ENCODE measurements around the gene REG1A.

The REG1A gene

DNA sequence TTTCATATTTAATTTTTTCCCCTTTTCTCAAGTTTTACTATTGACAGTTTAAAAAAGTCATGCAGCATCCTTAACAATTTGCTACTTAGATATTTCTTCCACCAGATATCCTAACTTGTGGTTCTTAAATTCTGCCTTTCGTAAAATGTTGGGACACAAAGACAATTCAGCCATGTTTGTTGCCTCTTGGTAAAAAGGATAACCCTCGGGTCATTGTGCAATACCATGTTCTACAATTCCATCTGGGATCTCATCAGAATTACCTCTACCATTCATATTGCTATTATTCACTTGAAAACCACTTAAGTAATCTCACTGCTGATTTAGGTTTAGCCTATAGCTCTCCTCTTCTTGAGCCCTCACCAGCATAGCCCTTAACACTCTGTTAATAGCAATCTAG, 19.3 kb upstream of the REG1A start:
- TF ChIP-seq TCF12 (IDR thresholded peaks at IDR 0.05; ENCODE audit: low read depth) (no peak), CREB1 (IDR thresholded peaks at IDR 0.05; ENCODE audit: low read depth) (no peak), CEBPB (IDR thresholded peaks at IDR 0.05) (no peak), MAX (IDR thresholded peaks at IDR 0.05) (no peak), EP300 (IDR thresholded peaks at IDR 0.05; ENCODE audit: borderline replicate concordance) (no peak), RAD21 (IDR thresholded peaks at IDR 0.05; ENCODE audit: low read depth) (no peak), NFIC (IDR thresholded peaks at IDR 0.05) (no peak), TAF1 (IDR thresholded peaks at IDR 0.05; ENCODE audit: low read depth) (no peak), TEAD4 (IDR thresholded peaks at IDR 0.05) (no peak), ZBTB7A (IDR thresholded peaks at IDR 0.05; ENCODE audit: low read depth) (no peak), USF1 (IDR thresholded peaks at IDR 0.05) (no peak), EGR1 (IDR thresholded peaks at IDR 0.05) (no peak), FOXM1 (IDR thresholded peaks at IDR 0.05; ENCODE audit: borderline replicate concordance, low read depth) (no peak), YY1 (IDR thresholded peaks at IDR 0.05; ENCODE audit: low read depth) (no peak)
- TF ChIP-seq, protein P1, sequence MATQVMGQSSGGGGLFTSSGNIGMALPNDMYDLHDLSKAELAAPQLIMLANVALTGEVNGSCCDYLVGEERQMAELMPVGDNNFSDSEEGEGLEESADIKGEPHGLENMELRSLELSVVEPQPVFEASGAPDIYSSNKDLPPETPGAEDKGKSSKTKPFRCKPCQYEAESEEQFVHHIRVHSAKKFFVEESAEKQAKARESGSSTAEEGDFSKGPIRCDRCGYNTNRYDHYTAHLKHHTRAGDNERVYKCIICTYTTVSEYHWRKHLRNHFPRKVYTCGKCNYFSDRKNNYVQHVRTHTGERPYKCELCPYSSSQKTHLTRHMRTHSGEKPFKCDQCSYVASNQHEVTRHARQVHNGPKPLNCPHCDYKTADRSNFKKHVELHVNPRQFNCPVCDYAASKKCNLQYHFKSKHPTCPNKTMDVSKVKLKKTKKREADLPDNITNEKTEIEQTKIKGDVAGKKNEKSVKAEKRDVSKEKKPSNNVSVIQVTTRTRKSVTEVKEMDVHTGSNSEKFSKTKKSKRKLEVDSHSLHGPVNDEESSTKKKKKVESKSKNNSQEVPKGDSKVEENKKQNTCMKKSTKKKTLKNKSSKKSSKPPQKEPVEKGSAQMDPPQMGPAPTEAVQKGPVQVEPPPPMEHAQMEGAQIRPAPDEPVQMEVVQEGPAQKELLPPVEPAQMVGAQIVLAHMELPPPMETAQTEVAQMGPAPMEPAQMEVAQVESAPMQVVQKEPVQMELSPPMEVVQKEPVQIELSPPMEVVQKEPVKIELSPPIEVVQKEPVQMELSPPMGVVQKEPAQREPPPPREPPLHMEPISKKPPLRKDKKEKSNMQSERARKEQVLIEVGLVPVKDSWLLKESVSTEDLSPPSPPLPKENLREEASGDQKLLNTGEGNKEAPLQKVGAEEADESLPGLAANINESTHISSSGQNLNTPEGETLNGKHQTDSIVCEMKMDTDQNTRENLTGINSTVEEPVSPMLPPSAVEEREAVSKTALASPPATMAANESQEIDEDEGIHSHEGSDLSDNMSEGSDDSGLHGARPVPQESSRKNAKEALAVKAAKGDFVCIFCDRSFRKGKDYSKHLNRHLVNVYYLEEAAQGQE (IDR thresholded peaks at IDR 0.05; ENCODE audit: low read depth), result no peak

DNA sequence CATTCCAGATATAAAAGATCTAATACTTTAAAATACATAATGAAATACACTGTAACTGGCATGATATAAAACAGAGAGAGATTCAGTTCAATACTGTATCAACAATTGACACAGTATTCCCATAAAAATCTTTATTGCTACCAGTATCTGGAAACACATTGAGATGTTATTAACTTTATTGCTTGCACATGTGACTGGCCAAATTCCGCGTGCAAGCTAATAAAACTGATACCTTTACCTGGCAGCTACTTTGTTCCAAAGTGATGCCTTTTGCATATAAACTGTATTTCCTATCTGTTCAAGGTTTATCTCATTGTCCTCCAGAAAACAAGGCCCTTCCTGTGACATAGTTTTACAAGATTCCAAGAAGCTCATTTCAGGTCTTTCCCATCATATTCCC, 17.1 kb upstream of the REG1A start:
- TF ChIP-seq MAX (IDR thresholded peaks at IDR 0.05), result no peak
- no peak for TF ChIP-seq CEBPB (IDR thresholded peaks at IDR 0.05)
- TF ChIP-seq NFIC (IDR thresholded peaks at IDR 0.05), result no peak
- no peak for TF ChIP-seq CREB1 (IDR thresholded peaks at IDR 0.05; ENCODE audit: low read depth)
- no peak for TF ChIP-seq EP300 (IDR thresholded peaks at IDR 0.05; ENCODE audit: borderline replicate concordance)
- TF ChIP-seq TEAD4 (IDR thresholded peaks at IDR 0.05), result no peak
- no peak for TF ChIP-seq TAF1 (IDR thresholded peaks at IDR 0.05; ENCODE audit: low read depth)
- TF ChIP-seq EGR1 (IDR thresholded peaks at IDR 0.05), result no peak
- TF ChIP-seq YY1 (IDR thresholded peaks at IDR 0.05; ENCODE audit: low read depth), result no peak
- no peak for TF ChIP-seq ZBTB7A (IDR thresholded peaks at IDR 0.05; ENCODE audit: low read depth)
- no peak for TF ChIP-seq USF1 (IDR thresholded peaks at IDR 0.05)

DNA sequence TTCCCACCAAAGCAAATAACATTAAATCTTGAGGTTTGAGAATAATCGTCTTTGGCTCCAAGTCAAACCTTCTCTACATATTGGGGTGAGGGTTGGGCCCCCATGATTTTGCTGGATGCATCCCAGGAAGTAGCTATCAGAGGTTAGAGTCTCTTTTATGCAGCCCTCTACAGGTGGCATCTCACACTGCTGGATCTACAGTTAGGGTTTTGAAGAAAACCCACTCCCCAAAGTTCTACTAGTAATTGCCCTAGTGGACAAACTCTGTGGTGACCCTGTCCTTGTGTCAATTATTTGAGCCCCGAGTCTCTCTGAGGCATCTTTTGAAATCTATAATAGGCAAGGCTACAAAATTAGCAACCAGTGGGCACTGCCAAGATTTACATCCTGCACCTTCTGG, 15.0 kb upstream of the REG1A start:
- TF ChIP-seq NFIC (IDR thresholded peaks at IDR 0.05), result no peak
- TF ChIP-seq USF1 (IDR thresholded peaks at IDR 0.05), result no peak
- no peak for TF ChIP-seq TCF12 (IDR thresholded peaks at IDR 0.05; ENCODE audit: low read depth)
- TF ChIP-seq CREB1 (IDR thresholded peaks at IDR 0.05; ENCODE audit: low read depth), result no peak

DNA sequence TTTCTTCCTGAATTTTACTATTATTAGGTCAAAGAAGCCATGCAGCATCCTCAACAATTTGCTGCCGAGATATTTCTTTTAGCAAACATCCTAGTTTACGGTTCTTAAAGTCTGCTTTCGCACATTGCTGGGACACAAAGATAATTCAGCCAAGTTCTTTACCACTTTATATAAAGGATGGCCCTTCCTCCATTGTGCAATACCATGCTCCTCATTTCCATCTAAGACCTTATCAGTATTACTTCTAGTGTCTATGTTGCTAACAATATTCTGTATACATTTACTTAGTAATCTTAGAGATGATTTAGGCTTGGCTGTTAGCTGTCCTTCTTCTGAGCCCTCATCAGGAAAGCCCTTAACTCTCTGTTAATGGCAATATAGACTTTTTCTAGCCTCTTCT, 8.0 kb upstream of the REG1A start:
- TF ChIP-seq CEBPB (IDR thresholded peaks at IDR 0.05) (no peak), ZBTB7A (IDR thresholded peaks at IDR 0.05; ENCODE audit: low read depth) (no peak), EP300 (IDR thresholded peaks at IDR 0.05; ENCODE audit: borderline replicate concordance) (no peak), MAX (IDR thresholded peaks at IDR 0.05) (no peak), TCF12 (IDR thresholded peaks at IDR 0.05; ENCODE audit: low read depth) (no peak), NFIC (IDR thresholded peaks at IDR 0.05) (no peak), RAD21 (IDR thresholded peaks at IDR 0.05; ENCODE audit: low read depth) (no peak), TEAD4 (IDR thresholded peaks at IDR 0.05) (no peak), TAF1 (IDR thresholded peaks at IDR 0.05; ENCODE audit: low read depth) (no peak), EGR1 (IDR thresholded peaks at IDR 0.05) (no peak), CREB1 (IDR thresholded peaks at IDR 0.05; ENCODE audit: low read depth) (no peak), FOXM1 (IDR thresholded peaks at IDR 0.05; ENCODE audit: borderline replicate concordance, low read depth) (no peak), YY1 (IDR thresholded peaks at IDR 0.05; ENCODE audit: low read depth) (no peak), USF1 (IDR thresholded peaks at IDR 0.05) (no peak)
- TF ChIP-seq, protein P1 (IDR thresholded peaks at IDR 0.05; ENCODE audit: low read depth), result no peak

DNA sequence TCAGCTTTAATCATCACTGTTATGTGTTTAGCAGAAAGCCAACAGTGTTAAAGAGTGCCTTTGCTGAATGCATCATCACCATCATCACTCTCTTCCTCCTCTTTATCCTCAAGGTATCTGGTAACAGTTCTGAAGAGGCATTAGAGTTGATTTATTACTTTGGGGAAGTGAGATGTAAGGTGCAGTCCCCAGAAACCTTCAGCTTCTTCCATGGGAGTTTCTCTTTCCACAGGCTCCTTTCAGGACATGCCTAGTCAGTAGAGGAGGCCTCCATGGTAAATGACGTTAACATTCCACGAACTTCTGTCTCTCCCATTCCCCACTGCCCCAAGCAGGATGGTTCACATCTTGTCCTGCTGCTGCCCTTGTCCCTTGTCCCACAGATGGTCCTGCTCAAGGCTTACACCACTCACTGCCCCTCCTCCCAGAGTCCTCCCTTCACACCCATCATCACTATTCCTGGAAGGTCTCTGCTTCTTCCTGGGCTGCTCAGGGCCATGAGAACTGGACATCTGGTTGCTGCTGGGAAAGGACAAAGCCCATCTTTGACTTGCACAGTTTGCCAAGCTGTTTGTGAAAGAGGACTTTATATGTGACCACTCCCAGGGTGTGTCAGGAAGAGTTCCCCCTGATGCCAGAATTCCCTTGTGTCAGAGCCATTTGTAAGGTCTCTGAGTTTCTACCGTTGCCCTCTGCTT, 5.3 kb upstream of the REG1A start:
- TF ChIP-seq CEBPB (IDR thresholded peaks at IDR 0.05), result no peak
- TF ChIP-seq NFIC (IDR thresholded peaks at IDR 0.05), result no peak
- TF ChIP-seq USF1 (IDR thresholded peaks at IDR 0.05), result no peak
- no peak for TF ChIP-seq ZBTB7A (IDR thresholded peaks at IDR 0.05; ENCODE audit: low read depth)
- no peak for TF ChIP-seq TEAD4 (IDR thresholded peaks at IDR 0.05)
- no peak for TF ChIP-seq CREB1 (IDR thresholded peaks at IDR 0.05; ENCODE audit: low read depth)
- TF ChIP-seq RAD21 (IDR thresholded peaks at IDR 0.05; ENCODE audit: low read depth), result no peak
- no peak for TF ChIP-seq MAX (IDR thresholded peaks at IDR 0.05)
- TF ChIP-seq FOXM1 (IDR thresholded peaks at IDR 0.05; ENCODE audit: borderline replicate concordance, low read depth), result no peak
- TF ChIP-seq, protein P1 (IDR thresholded peaks at IDR 0.05; ENCODE audit: low read depth), result no peak
- no peak for TF ChIP-seq YY1 (IDR thresholded peaks at IDR 0.05; ENCODE audit: low read depth)
- no peak for TF ChIP-seq TCF12 (IDR thresholded peaks at IDR 0.05; ENCODE audit: low read depth)

Data from Ishikawa (cell line).